GM06990 (cell line): ENCODE measurements around the gene WDR73.

Experiments used
- DNase-seq: peaks from one replicate; pipeline ENCODE4 v3.0.0-alpha.2; 2011; ENCODE audit not compliant: insufficient read length; ENCODE audit errors: extremely low read depth
- H3K27me3 ChIP-seq: replicated peaks from 2 replicates; pipeline ENCODE4 v1.6.0; 2011; ENCODE audit warnings: low read length; ENCODE audit not compliant: control insufficient read depth, insufficient read depth
- H3K36me3 ChIP-seq: 2 replicates; pipeline ENCODE4 v1.5.1; 2011; ENCODE audit warnings: low read length; ENCODE audit not compliant: control insufficient read depth, insufficient read depth
- H3K4me3 ChIP-seq: replicated peaks from 2 replicates; pipeline ENCODE4 v1.5.1; 2011; ENCODE audit warnings: low read depth, mild to moderate bottlenecking, control low read depth, low read length
- CTCF ChIP-seq: IDR thresholded peaks from 2 replicates; pipeline ENCODE4 v1.5.1; 2011; ENCODE audit warnings: low read length, control low read depth, mild to moderate bottlenecking, inconsistent platforms; ENCODE audit not compliant: insufficient read depth, poor library complexity, severe bottlenecking

Gene WDR73

GRCh38 chr15:84661001-84661400 lies 6.9 kb upstream of the WDR73 start:
- no peak for TF ChIP-seq CTCF
- no peaks in the 10 kb centered on the region for H3K27me3 ChIP-seq
- DNase-seq = no peak

GRCh38 chr15:84659904-84660781 lies 6.1 kb upstream of the WDR73 start:
- H3K36me3 ChIP-seq = peaks cover 2% of the 10 kb centered on the region; the same call in 1 of the 2 replicates
- DNase-seq = no peak
- no peak for TF ChIP-seq CTCF
- no peaks in the 10 kb centered on the region for H3K27me3 ChIP-seq
- no peak overlapping the region for H3K4me3 ChIP-seq

More at GRCh38 chr15:84661001-84661400, 6.9 kb upstream of the WDR73 start:
- Histone ChIP-seq H3K4me3 (no peak overlapping the region), H3K36me3 (peaks cover 2% of the 10 kb centered on the region; the same call in 1 of the 2 replicates)

GRCh38 chr15:84658788-84659411 lies 4.8 kb upstream of the WDR73 start:
- DNase-seq = no peak
- H3K4me3 ChIP-seq = peak overlapping the region; percentile 62
- no peak for TF ChIP-seq CTCF
- H3K36me3 ChIP-seq = 0 out of 2 replicates have a peak, but pooled peaks cover 2% of the 10 kb centered on the region
- H3K27me3 ChIP-seq = no peaks in the 10 kb centered on the region

- peak within 1 kb of the TSS; percentile 62 for H3K4me3 ChIP-seq
- DNase-seq = peak; percentile 89
- peak; percentile 84 for TF ChIP-seq CTCF
- 0 out of 2 replicates have a peak, but pooled peaks cover 2% of the 10 kb centered on the region for H3K36me3 ChIP-seq
- no peaks in the 10 kb centered on the region for H3K27me3 ChIP-seq
These were observed 4.2 kb upstream of the WDR73 start, which contains the start of gene NMB for GRCh38 chr15:84658080-84658787. NMB (minus strand) TSS chr15:84658199; CDS start chr15:84658152, 47 bp downstream.

GRCh38 chr15:84657748-84658079 lies 3.6 kb upstream of the WDR73 start:
- peak overlapping the region; percentile 62 for H3K4me3 ChIP-seq
- no peak for DNase-seq
- no peaks in the 10 kb centered on the region for H3K27me3 ChIP-seq
- H3K36me3 ChIP-seq = 0 out of 2 replicates have a peak, but pooled peaks cover 2% of the 10 kb centered on the region
- no peak for TF ChIP-seq CTCF
